Non-pigmented ciliary epithelial cell (primary cell): Measurements from ENCODE around the gene MLN.

Source experiments
- DNase-seq: peaks from one replicate; pipeline ENCODE4 v3.0.0-alpha.2; 2010; ENCODE audit warnings: low read depth

The MLN gene

GRCh38 chr6:33771146-33772081 is 32.4 kb downstream of the MLN start:
- DNase-seq = peak; percentile 93

- DNase-seq = no peak
These were observed 33.0 kb downstream of the MLN start for GRCh38 chr6:33770833-33771145.

- no peak for DNase-seq
These were observed 33.5 kb downstream of the MLN start for GRCh38 chr6:33770124-33770832.

GRCh38 chr6:33769248-33769821 is 34.5 kb downstream of the MLN start:
- no peak for DNase-seq

- no peak for DNase-seq
These were observed 35.1 kb downstream of the MLN start for GRCh38 chr6:33768644-33769120.

DNA sequence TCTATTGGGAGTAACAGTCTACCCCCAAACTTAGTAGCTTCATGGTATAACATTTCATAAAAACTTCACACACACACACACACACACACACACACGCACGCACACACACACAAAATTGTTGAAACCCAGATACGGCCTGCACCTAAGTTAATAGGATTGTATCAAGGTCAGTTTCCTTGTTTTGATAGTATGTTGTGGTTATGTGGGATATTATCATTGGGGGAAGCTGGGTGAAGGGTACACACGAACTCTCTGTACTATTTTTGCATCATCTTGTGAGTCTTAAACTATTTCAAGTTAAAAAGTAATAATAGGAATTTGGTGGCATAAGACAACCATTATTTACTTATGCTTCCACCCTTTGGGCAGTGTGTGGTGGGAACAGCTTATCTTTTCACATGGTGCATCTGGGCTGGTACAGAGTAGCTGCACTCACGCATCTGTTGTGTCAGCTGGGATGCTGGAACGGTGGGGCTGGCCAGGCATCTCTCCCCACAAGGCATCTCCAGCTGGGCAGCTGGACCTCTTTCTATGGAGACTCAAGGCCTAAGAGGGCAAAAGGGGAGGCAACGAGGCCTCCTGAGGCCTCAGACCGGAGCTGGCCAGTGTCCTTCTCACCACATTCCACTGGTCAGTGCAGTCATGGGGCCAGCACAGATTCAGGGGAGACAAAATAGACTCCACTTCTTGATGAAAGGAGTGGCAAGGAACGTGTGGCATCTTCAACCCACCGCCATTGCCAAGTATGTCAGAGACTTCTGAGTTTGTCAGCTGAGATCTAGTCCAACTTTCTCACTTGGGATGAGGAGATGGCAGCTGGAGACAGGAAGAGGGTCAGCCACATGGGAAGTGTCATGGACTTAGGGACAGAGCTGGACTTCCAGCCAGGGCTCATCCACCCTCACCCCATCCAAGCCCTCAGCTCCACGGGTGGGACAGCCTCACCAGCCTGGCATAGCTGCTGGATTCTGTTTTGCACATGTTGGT is 36.6 kb downstream of the MLN start:
- no peak for DNase-seq

GRCh38 chr6:33765368-33765767 is 38.4 kb downstream of the MLN start:
- no peak for DNase-seq

DNA sequence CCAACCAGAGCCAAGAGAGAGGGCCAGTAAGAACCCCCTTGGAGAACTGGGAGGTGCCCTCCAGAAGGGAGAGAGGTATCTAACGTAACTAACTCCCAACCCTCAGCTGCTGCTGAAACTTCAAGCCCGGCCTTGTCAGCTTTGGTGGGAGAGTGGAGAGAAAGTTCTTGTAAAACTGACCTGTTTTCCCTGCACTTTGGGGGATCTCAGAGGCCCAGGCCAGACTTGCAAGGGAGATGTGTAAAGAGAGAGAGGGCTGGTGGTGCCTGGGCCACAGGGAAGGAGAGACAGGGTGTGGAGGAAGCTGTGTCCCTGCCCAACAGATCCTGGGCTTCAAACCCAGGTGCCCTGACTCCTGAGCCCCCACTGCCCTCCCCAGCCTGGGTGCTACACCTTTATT is 39.8 kb downstream of the MLN start:
- no peak for DNase-seq

DNA sequence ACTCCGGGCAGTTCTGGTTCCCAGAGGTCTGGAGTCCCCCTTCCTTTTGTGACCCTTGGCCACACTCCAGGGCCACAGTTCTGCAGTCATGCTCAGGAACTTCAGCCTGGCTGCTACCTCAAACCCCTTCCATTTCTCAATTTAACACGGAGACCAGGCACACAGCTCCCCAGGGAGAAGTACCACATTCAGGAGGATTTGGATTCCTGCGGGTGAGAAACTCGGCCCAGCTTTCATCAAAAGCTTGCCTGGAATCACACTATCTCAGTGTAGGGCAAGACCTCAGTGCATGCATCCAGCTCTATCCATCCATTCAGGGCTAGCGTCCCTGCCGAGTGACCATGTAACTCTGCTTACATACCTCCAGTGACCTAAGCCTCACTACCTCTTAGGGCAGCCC is 40.3 kb downstream of the MLN start:
- DNase-seq = no peak

- no peak for DNase-seq
These were observed 41.1 kb downstream of the MLN start for GRCh38 chr6:33762713-33763112.

- DNase-seq = no peak
These were observed 41.7 kb downstream of the MLN start for GRCh38 chr6:33761922-33762629.

GRCh38 chr6:33761581-33761921 is 42.3 kb downstream of the MLN start:
- no peak for DNase-seq

- no peak for DNase-seq
These were observed 43.7 kb downstream of the MLN start for GRCh38 chr6:33759887-33760629.

GRCh38 chr6:33758815-33759216 is 45.0 kb downstream of the MLN start:
- no peak for DNase-seq

DNA sequence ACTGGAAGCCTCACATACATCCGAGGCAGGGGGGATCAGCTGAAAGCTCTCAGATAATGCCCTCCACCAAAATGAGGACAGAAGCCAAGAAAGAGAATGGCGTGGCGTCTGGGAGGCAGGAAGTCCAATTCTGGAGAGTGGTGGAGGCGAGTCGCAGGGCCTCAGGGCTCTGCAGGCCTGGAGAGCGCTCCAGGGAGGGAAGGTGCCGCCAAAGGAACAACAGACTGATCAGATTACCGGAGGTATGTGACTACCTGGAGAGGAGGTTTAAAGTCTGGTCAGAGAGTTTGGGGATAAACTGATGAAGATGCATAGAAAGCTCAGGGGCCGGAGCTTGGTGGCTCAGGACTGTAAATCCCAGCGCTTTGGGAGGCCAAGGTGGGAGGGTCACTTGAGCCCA is 45.9 kb downstream of the MLN start:
- DNase-seq = no peak

DNA sequence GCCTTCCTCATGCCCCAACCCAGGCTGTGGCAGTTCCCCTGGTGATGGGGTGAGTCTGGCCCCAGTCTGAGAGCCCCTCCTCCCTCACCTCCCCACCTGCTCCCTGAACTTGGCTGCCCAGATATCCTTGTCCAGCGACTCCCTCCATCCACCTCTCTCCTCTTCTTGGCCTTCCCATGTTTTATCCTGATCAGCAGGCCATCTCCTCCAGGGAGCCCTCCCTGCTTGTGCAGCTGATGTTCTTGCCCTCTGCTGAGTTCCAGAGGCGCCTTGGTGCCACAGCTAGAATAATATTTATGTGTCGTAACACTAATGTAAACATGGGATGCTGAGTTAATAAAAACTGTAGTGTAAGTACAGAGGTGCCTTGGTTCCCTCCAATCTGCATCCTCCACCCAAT is 46.7 kb downstream of the MLN start:
- no peak for DNase-seq

DNA sequence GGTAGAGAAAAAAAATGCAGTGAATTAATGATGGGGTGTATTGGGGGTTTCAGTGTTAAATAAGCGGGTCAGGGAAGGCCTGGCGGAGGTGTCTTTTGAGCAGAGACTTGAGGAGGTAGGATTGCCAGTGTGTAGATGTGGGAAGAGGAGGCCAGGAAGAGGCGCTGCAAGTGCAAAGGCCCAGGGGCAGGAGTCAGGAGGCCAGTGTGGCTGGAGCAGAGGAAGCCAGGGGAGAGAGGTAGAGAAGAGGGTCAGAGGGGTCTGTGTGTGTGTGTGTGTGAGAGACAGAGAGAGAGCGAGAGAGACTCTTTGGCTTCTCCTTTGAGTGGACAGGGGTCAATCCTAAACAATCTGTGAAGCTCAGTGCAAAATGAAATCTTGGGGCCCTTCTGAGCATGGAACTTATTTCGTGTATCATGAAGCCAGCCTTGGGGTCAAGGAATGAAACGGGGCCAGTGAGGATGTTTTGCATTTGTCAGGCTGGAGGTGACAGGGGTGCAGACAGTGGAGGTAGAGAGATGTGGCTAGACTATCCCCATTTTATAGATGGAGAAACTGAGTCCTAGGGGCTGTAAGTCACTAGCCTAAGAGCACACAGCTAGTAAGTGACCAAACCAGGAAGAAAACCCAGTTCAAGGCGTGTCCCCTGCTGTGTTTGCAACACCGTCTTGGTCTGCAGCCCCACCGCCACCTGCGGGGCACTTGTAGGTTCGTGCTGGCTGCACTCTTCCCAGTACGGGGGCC is 47.4 kb downstream of the MLN start:
- no peak for DNase-seq

DNA sequence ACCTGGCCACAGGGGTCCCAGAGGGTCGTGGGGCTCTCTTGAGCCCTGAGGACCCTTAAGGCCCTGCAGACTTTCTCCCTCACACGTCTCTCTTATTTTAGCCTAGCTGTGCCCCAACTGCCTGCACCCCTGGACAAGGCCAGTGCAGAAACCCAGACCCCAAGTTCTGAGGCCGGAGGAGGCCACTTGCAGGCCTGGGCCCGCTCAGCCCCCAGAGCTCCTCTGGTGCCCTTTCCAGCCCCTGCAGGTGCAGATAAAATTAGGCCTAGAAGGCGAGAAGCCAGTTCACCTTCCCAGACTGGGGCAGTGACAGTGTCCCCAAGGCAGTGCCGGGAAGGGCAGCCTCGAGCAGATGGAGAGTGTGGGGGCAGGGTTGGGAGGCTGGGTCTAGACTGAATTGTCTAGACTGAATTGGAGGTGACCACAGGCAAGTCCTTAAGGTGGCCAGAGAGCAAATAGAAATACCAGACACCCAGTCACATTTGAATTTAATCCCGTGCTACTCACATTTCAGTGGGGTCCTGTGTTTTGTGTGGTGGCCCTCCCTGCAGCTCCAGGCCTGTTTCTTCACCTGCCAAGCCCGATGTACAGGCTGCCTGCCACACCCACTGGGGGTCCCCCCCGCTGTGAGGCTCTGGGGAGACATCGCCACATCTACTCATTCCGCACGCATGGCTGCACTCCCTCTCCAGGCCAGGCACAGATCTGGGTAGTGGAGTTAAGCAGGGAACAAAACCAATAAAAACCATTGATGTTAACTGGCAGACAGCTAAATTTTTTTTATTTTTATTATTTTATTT is 48.5 kb downstream of the MLN start:
- no peak for DNase-seq

GRCh38 chr6:33754222-33754621 is 49.6 kb downstream of the MLN start:
- DNase-seq = no peak
